HEK293T (cell line): Measurements from ENCODE around the gene KCNJ4.

Experiments
- CTCF ChIA-PET: fragments of 350-600 bp; formaldehyde crosslinking; extraction: SDS; loops from one replicate; lab custom pipeline; 2021; ENCODE audit warnings: antibody characterized with exemption, inconsistent platforms; lab: Yijun Ruan, JAX
- POLR2A ChIA-PET: fragments of 350-600 bp; formaldehyde crosslinking; extraction: SDS; loops from one replicate; lab custom pipeline; 2020; ENCODE audit warnings: antibody characterized with exemption, inconsistent platforms; lab: Yijun Ruan, JAX
- DNase-seq: peaks from one replicate; pipeline ENCODE4 v3.0.0; 2012; ENCODE audit warnings: mixed read lengths; ENCODE audit errors: extremely low spot score
- ARNT ChIP-seq: fragments of 450-650 bp; IDR thresholded peaks from 2 replicates; pipeline ENCODE4 v1.6.1; 2017; ENCODE audit warnings: mild to moderate bottlenecking
- BHLHE40 ChIP-seq: fragments of 450-650 bp; IDR thresholded peaks from 2 replicates; pipeline ENCODE4 v1.6.1; 2016; ENCODE audit warnings: mild to moderate bottlenecking, moderate library complexity, borderline replicate concordance
- CTBP1 ChIP-seq: fragments of 450-650 bp; IDR thresholded peaks from 2 replicates; pipeline ENCODE4 v1.6.1; 2016; ENCODE audit warnings: borderline replicate concordance
- ELF4 ChIP-seq: fragments of 450-650 bp; IDR thresholded peaks from 2 replicates; pipeline ENCODE4 v1.6.1; 2017; ENCODE audit warnings: antibody characterized with exemption
- FOXA1 ChIP-seq: fragments of 450-650 bp; IDR thresholded peaks from 2 replicates; pipeline ENCODE4 v1.6.1; 2016; ENCODE audit warnings: mild to moderate bottlenecking
- FOXK2 ChIP-seq: fragments of 450-650 bp; IDR thresholded peaks from 2 replicates; pipeline ENCODE4 v1.6.1; 2016; ENCODE audit warnings: mild to moderate bottlenecking
- FOXM1 ChIP-seq: fragments of 450-650 bp; IDR thresholded peaks from 2 replicates; pipeline ENCODE4 v1.6.1; 2017; ENCODE audit warnings: mild to moderate bottlenecking, borderline replicate concordance
- HDGF ChIP-seq: fragments of 450-650 bp; IDR thresholded peaks from 2 replicates; pipeline ENCODE4 v1.6.1; 2017; ENCODE audit warnings: antibody characterized with exemption, borderline replicate concordance
- L3MBTL2 ChIP-seq: fragments of 450-650 bp; conservative IDR thresholded peaks from 2 replicates; pipeline ENCODE4 v1.6.1; 2016; ENCODE audit warnings: mild to moderate bottlenecking
- LEF1 ChIP-seq: fragments of 450-650 bp; IDR thresholded peaks from 2 replicates; pipeline ENCODE4 v1.6.1; 2017; ENCODE audit warnings: mild to moderate bottlenecking, borderline replicate concordance
- NFRKB ChIP-seq: fragments of 450-650 bp; IDR thresholded peaks from 2 replicates; pipeline ENCODE4 v1.6.1; 2016; ENCODE audit warnings: mild to moderate bottlenecking, moderate library complexity
- PKNOX1 ChIP-seq: fragments of 450-650 bp; IDR thresholded peaks from 2 replicates; pipeline ENCODE4 v1.6.1; 2016
- SP1 ChIP-seq: fragments of 450-650 bp; IDR thresholded peaks from 2 replicates; pipeline ENCODE4 v1.6.1; 2017
- SUZ12 ChIP-seq: fragments of 450-650 bp; IDR thresholded peaks from 2 replicates; pipeline ENCODE4 v1.6.1; 2016; ENCODE audit warnings: mild to moderate bottlenecking
- TARDBP ChIP-seq: fragments of 450-650 bp; IDR thresholded peaks from 2 replicates; pipeline ENCODE4 v1.6.1; 2016
- ZNF384 ChIP-seq: fragments of 450-650 bp; IDR thresholded peaks from 2 replicates; pipeline ENCODE4 v1.6.1; 2016

The KCNJ4 gene

GRCh38 chr22:38427465-38427864 is 27.5 kb downstream of the KCNJ4 start:
- ChIA-PET CTCF (interaction anchor here (1.4 kb wide), 1 partner anchor 13 kb away, joined by 3 read pairs; no protein-coding TSS in a partner anchor), POLR2A (no interaction called here)
- TF ChIP-seq FOXA1 (no peak), PKNOX1 (no peak), SUZ12 (no peak), ZNF384 (no peak), FOXK2 (no peak), SP1 (no peak), CTBP1 (no peak), L3MBTL2 (no peak), HDGF (no peak), ELF4 (no peak), LEF1 (no peak), NFRKB (no peak), BHLHE40 (no peak), FOXM1 (no peak)
- DNase-seq, result no peak

GRCh38 chr22:38426628-38427027 is 28.4 kb downstream of the KCNJ4 start:
- TF ChIP-seq FOXM1 (no peak), ZNF384 (no peak), L3MBTL2 (no peak), FOXA1 (no peak)
- CTCF ChIA-PET, result interaction anchor here (1.4 kb wide), 1 partner anchor 12 kb away, joined by 3 read pairs; no protein-coding TSS in a partner anchor
- POLR2A ChIA-PET, result no interaction called here
- no peak for DNase-seq

GRCh38 chr22:38424525-38425080 is 30.4 kb downstream of the KCNJ4 start:
- no peak for TF ChIP-seq ARNT
- no peak for TF ChIP-seq LEF1
- no peak for TF ChIP-seq FOXM1
- TF ChIP-seq SP1, result no peak
- no peak for TF ChIP-seq PKNOX1
- no peak for TF ChIP-seq FOXA1
- TF ChIP-seq HDGF, result no peak
- no peak for TF ChIP-seq ZNF384
- no peak for TF ChIP-seq ELF4
- TF ChIP-seq SUZ12, result no peak
- TF ChIP-seq L3MBTL2, result no peak
- no peak for TF ChIP-seq FOXK2
- no peak for TF ChIP-seq TARDBP
- no peak for TF ChIP-seq BHLHE40
- no peak for TF ChIP-seq CTBP1
- TF ChIP-seq NFRKB, result no peak
- DNase-seq, result no peak
- POLR2A ChIA-PET, result interaction anchor here (0.6 to 0.9 kb wide), 2 partner anchors 33 to 616 kb away, joined by 3 read pairs; no protein-coding TSS in a partner anchor

GRCh38 chr22:38423512-38424503 is 31.2 kb downstream of the KCNJ4 start:
- CTCF ChIA-PET, result interaction anchor here (0.6 to 2.5 kb wide), 3 partner anchors 11 to 194 kb away, joined by 3 to 9 read pairs (median 3); no protein-coding TSS in a partner anchor
- TF ChIP-seq SP1, result no peak
- TF ChIP-seq ELF4, result no peak
- TF ChIP-seq CTBP1, result no peak
- TF ChIP-seq L3MBTL2, result no peak
- no peak for TF ChIP-seq TARDBP
- no peak for TF ChIP-seq FOXM1
- TF ChIP-seq ZNF384, result no peak
- no peak for TF ChIP-seq HDGF
- no peak for TF ChIP-seq FOXK2
- no peak for TF ChIP-seq PKNOX1
- TF ChIP-seq BHLHE40, result no peak
- no peak for TF ChIP-seq LEF1
- no peak for TF ChIP-seq NFRKB
- TF ChIP-seq FOXA1, result no peak
- no peak for TF ChIP-seq SUZ12
- no peak for TF ChIP-seq ARNT
- DNase-seq, result no peak
- POLR2A ChIA-PET, result interaction anchor here (0.6 to 1.5 kb wide), 3 partner anchors 32 to 616 kb away, joined by 3 to 4 read pairs (median 3); no protein-coding TSS in a partner anchor

More at GRCh38 chr22:38424525-38425080, 30.4 kb downstream of the KCNJ4 start:
- CTCF ChIA-PET, result interaction anchor here (0.6 to 2.5 kb wide), 3 partner anchors 10 to 195 kb away, joined by 3 to 9 read pairs (median 3); no protein-coding TSS in a partner anchor
